B cell (primary cell): ENCODE data around the gene LRRC26. TPM values are rescaled to one million over a fixed set of nuclear protein-coding genes. Genes with fewer than 3 reads are reported as not detected.
A peak's percentile ranks its signal among the peaks of the same experiment; 100 is the strongest.

Experiments
- ATAC-seq: fragments of 200-7000 bp; cut with Tn5 transposase; one replicate; pipeline ENCODE4 v1.10.0; 2021; ENCODE audit warnings: low read depth, mild to moderate bottlenecking, moderate number of reproducible peaks, moderate library complexity
- CTCF ChIA-PET: fragments of 350-600 bp; sonication (Branson Sonifier 250); formaldehyde crosslinking; loops from one replicate; lab custom pipeline; 2021; ENCODE audit warnings: antibody characterized with exemption, inconsistent platforms; lab: Charles Lee
- POLR2A ChIA-PET: fragments of 350-600 bp; sonication (Branson Sonifier 250); formaldehyde crosslinking; loops from one replicate; lab custom pipeline; 2021; ENCODE audit warnings: antibody characterized with exemption; lab: Charles Lee
- DNase-seq: peaks from one replicate; pipeline ENCODE4 v3.0.0; 2013
- H2AFZ ChIP-seq: 2 replicates; pipeline ENCODE4 v1.6.1; 2012; ENCODE audit warnings: mild to moderate bottlenecking, low read depth, low read length; ENCODE audit not compliant: insufficient read depth, poor library complexity, severe bottlenecking
- H3K27ac ChIP-seq, 2 donors: 1 replicate in 1 of 2; 2 replicates in 1 of 2; pipeline ENCODE4 v1.5.1; 2012 to 2013; ENCODE audit warnings: low read length in 2 of 2, mild to moderate bottlenecking in 2 of 2, moderate library complexity in 1 of 2
- H3K27me3 ChIP-seq, 4 experiments: fragments of 200-600 bp in 1 of 4; sonication (generic) in 1 of 4; replicated peaks in 1 of 4; 1 replicate in 2 of 4; 2 replicates in 2 of 4; pipeline versions ENCODE4 v1.6.1 to v1.7.0; 2013 to 2016; ENCODE audit warnings: low read length in 3 of 4, mild to moderate bottlenecking in 2 of 4, mixed read lengths in 1 of 4, moderate library complexity in 1 of 4; ENCODE audit not compliant: insufficient read depth in 4 of 4, control insufficient read depth in 3 of 4; ENCODE audit errors: control extremely low read depth in 1 of 4
- H3K36me3 ChIP-seq, 2 experiments: replicated peaks in 1 of 2; 1 replicate in 1 of 2; 2 replicates in 1 of 2; pipeline versions ENCODE4 v1.6.1 to v1.7.1; 2013; ENCODE audit warnings: low read length in 1 of 2; ENCODE audit not compliant: insufficient read depth in 2 of 2, control insufficient read depth in 1 of 2; ENCODE audit errors: control extremely low read depth in 1 of 2, extremely low read depth in 1 of 2
- H3K4me1 ChIP-seq, 2 donors: fragments of 200-600 bp in 1 of 2; sonication (generic) in 1 of 2; 1 replicate in 1 of 2; 2 replicates in 1 of 2; pipeline versions ENCODE4 v1.5.1 to v1.6.1; 2013 to 2017; ENCODE audit warnings: low read length in 2 of 2; ENCODE audit not compliant: control insufficient read depth in 2 of 2, insufficient read depth in 2 of 2
- H3K4me2 ChIP-seq: replicated peaks from 2 replicates; pipeline ENCODE3; 2012; ENCODE audit warnings: mild to moderate bottlenecking, low read depth, low read length; ENCODE audit not compliant: poor library complexity, severe bottlenecking
- H3K4me3 ChIP-seq, 5 experiments: fragments of 200-600 bp in 1 of 5; sonication (generic) in 1 of 5; 1 replicate in 3 of 5; 2 replicates in 2 of 5; pipeline versions ENCODE4 v1.5.1 to v1.7.0; 2011 to 2016; ENCODE audit warnings: low read length in 4 of 5, mild to moderate bottlenecking in 4 of 5, low read depth in 2 of 5, control low read depth in 1 of 5, moderate library complexity in 1 of 5; ENCODE audit not compliant: insufficient read depth in 1 of 5; ENCODE audit errors: control extremely low read depth in 1 of 5, extremely low read depth in 1 of 5
- H3K79me2 ChIP-seq: fragments of 200-600 bp; sonication (generic); one replicate; pipeline ENCODE4 v1.6.0; 2016; ENCODE audit warnings: low read length; ENCODE audit not compliant: control insufficient read depth, insufficient read depth
- H3K9ac ChIP-seq: fragments of 200-600 bp; sonication (generic); 2 replicates; pipeline ENCODE4 v1.6.1; 2017; ENCODE audit warnings: mild to moderate bottlenecking, low read length, moderate library complexity
- H3K9me3 ChIP-seq, 3 donors: one replicate each; pipeline versions ENCODE4 v1.6.1 to v1.7.1; 2013; ENCODE audit warnings: low read length in 2 of 3; ENCODE audit not compliant: control insufficient read depth in 2 of 3, insufficient read depth in 1 of 3; ENCODE audit errors: control extremely low read depth in 1 of 3
- H4K20me1 ChIP-seq: 2 replicates; pipeline ENCODE4 v1.6.0; 2012; ENCODE audit warnings: mild to moderate bottlenecking, low read length; ENCODE audit not compliant: insufficient read depth, control insufficient read depth, poor library complexity, severe bottlenecking
- H3K27ac Mint-ChIP-seq: one replicate; pipeline ENCODE4 v1.8.0; 2021; ENCODE audit warnings: mixed read lengths
- H3K27me3 Mint-ChIP-seq: one replicate; pipeline ENCODE4 v1.8.0; 2021; ENCODE audit warnings: mixed read lengths
- H3K4me1 Mint-ChIP-seq: one replicate; pipeline ENCODE4 v1.8.0; 2021; ENCODE audit warnings: mixed read lengths
- H3K4me3 Mint-ChIP-seq: one replicate; pipeline ENCODE4 v1.8.0; 2021; ENCODE audit warnings: mixed read lengths
- H3K9me3 Mint-ChIP-seq: one replicate; pipeline ENCODE4 v1.8.0; 2022; ENCODE audit warnings: mixed read lengths; ENCODE audit not compliant: insufficient read depth
- EZH2 ChIP-seq: IDR thresholded peaks from 2 replicates; pipeline ENCODE4 v1.6.1; 2012; ENCODE audit warnings: borderline replicate concordance, low read depth, mild to moderate bottlenecking, moderate library complexity, low read length; ENCODE audit not compliant: insufficient read depth, poor library complexity, severe bottlenecking
- WGBS: methylation state at CpG from one replicate; pipeline ENCODE4 v1.1.5; 2013; ENCODE audit warnings: missing lambda C conversion rate; ENCODE audit not compliant: insufficient coverage; 5-methylcytosine and 5-hydroxymethylcytosine counted together
- intact Hi-C: fragments of 100-400 bp; cut with micrococcal nuclease; formaldehyde crosslinking; loops from one replicate; pipeline ENCODE4 v1.10.0; 2022
- polyA plus RNA-seq: library from polyadenylated mRNA; depleted of rRNA; stranded (reverse); fragments of >200 nt; gene quantifications from 2 replicates; pipeline ENCODE4 v1.2.3, GENCODE V29; 2012
- total RNA-seq, 2 donors: library from RNA; stranded (reverse); fragments of 120-200 nt in 1 of 2; gene quantifications; 1 replicate in 1 of 2; 2 replicates in 1 of 2; pipeline versions ENCODE4 v1.2.3 to v1.2.4, GENCODE V29; 2013 to 2022
- TF ChIP-seq, protein P1 (sequence below): fragments of 200-600 bp; IDR thresholded peaks from one replicate; pipeline ENCODE4 v1.8.0; 2022; ENCODE audit warnings: antibody characterized with exemption, mild to moderate bottlenecking

LRRC26 gene
- total and polyA plus RNA-seq, 2 donors (not counting 1 experiment from before 2014, with no cell fraction given) = not detected

DNA sequence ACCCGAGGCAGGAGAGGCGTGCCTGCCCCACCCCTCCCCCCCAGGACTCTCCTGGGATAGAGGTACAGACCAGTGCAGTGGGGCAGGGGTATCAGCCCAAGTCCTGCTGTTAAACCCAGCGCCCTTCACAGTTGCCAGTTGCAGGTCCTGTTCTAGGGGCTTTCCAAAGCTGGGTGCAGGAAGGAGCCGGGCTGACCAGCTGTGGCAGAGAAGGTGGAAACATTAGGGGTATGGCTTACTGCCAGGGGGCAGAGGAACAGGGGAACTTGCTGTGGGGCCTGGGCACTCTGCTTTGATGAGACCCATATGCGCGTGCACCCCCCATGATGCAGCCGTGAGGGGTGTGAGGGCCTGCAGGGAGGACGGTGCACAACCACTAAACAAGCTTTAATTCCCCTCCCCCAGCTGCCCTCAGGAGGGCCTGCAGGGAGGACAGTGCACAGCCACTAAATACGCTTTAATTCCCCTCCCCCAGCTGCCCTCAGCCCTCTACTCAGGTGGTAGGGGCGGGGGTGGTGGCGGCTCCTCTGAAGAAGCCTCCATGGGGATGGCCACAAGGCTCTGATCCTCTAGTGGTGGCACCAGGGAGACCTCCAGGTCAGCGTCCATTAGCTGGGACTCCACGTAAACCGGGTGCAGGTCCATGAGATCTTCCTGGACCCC, 766 bp upstream of the LRRC26 start:
- no peak overlapping the region for H3K4me3 ChIP-seq
- ATAC-seq (no peak), DNase-seq (no peak)
- Mint-ChIP-seq H3K4me1 (peaks cover 13% of the 10 kb centered on the region), H3K9me3 (no peaks in the 10 kb centered on the region), H3K4me3 (peak overlapping the region; percentile 16), H3K27ac (no peak overlapping the region), H3K27me3 (peaks cover 10% of the 10 kb centered on the region)
- POLR2A ChIA-PET = no interaction called here
- H2AFZ ChIP-seq = no peak overlapping the region
- TF ChIP-seq, protein P1, sequence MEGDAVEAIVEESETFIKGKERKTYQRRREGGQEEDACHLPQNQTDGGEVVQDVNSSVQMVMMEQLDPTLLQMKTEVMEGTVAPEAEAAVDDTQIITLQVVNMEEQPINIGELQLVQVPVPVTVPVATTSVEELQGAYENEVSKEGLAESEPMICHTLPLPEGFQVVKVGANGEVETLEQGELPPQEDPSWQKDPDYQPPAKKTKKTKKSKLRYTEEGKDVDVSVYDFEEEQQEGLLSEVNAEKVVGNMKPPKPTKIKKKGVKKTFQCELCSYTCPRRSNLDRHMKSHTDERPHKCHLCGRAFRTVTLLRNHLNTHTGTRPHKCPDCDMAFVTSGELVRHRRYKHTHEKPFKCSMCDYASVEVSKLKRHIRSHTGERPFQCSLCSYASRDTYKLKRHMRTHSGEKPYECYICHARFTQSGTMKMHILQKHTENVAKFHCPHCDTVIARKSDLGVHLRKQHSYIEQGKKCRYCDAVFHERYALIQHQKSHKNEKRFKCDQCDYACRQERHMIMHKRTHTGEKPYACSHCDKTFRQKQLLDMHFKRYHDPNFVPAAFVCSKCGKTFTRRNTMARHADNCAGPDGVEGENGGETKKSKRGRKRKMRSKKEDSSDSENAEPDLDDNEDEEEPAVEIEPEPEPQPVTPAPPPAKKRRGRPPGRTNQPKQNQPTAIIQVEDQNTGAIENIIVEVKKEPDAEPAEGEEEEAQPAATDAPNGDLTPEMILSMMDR = no peak
- TF ChIP-seq EZH2 = no peak
- no peak overlapping the region for H3K4me2 ChIP-seq
- H4K20me1 ChIP-seq = no peaks in the 10 kb centered on the region
- H3K4me1 ChIP-seq = peaks cover 15 to 44% of the 10 kb centered on the region in 2 donors
- CTCF ChIA-PET = no interaction called here
- no peaks in the 10 kb centered on the region for H3K79me2 ChIP-seq
- intact Hi-C loops = no loop called here
- whole genome bisulfite sequencing = 76% methylated on average over 8 of the region's 14 CpGs
- peaks cover 0 to 63% (median 31%) of the 10 kb centered on the region in 4 experiments for H3K27me3 ChIP-seq
- peaks cover 0 to 17% (median 0%) of the 10 kb centered on the region in 3 donors for H3K9me3 ChIP-seq
- no peak overlapping the region for H3K9ac ChIP-seq
- no peak overlapping the region for H3K27ac ChIP-seq
- no peaks in the 10 kb centered on the region for H3K36me3 ChIP-seq
